ENCODE data around the gene RBMS3.

DNA sequence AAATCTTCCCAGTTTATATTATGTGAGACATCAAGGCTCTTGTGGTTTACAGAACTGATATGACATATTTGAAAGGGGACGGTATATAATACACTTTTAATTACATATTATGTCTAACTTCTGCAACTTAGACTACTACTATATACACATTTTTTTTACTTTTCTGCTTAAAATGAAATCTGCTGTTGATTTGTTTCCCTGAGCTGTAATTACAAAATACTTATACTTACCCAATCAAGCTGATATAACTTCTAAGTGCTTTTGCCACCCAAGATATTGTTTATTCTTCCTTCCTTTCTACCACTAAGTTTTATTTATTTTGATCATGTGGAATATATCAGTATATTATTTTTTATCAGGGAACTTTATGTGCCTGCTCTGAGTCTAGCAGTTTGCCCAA, 671.6 kb downstream of the RBMS3 start:
- TF ChIP-seq CTCF (IDR thresholded peaks at IDR 0.05) (no peak), POLR2A (IDR thresholded peaks at IDR 0.05) (no peak), EP300 (IDR thresholded peaks at IDR 0.05) (no peak)
